Rectal smooth muscle tissue (tissue), 1 donor: Measurements from ENCODE around the gene SOX10.

ENCODE experiments used
- H3K27ac ChIP-seq: one replicate; pipeline ENCODE4 v1.7.0; 2013; ENCODE audit warnings: low read depth, low read length, inconsistent platforms
- H3K27me3 ChIP-seq: one replicate; pipeline ENCODE4 v1.7.0; 2013; ENCODE audit warnings: low read length; ENCODE audit not compliant: control insufficient read depth, insufficient read depth
- H3K36me3 ChIP-seq: one replicate; pipeline ENCODE4 v1.7.0; 2013; ENCODE audit warnings: low read length; ENCODE audit not compliant: control insufficient read depth, insufficient read depth
- H3K4me1 ChIP-seq: one replicate; pipeline ENCODE4 v1.7.0; 2013; ENCODE audit warnings: low read length; ENCODE audit not compliant: control insufficient read depth, insufficient read depth
- H3K4me3 ChIP-seq: one replicate; pipeline ENCODE4 v1.7.0; 2013; ENCODE audit warnings: low read length
- H3K9ac ChIP-seq: one replicate; pipeline ENCODE4 v1.7.0; 2013; ENCODE audit warnings: low read length

The SOX10 gene

GRCh38 chr22:38007330-38007902 lies 23.1 kb upstream of the SOX10 start:
- H3K27ac ChIP-seq = no peak overlapping the region
- H3K27me3 ChIP-seq = no peaks in the 10 kb centered on the region
- no peaks in the 10 kb centered on the region for H3K4me1 ChIP-seq
- no peaks in the 10 kb centered on the region for H3K36me3 ChIP-seq
- H3K9ac ChIP-seq = no peak overlapping the region
- H3K4me3 ChIP-seq = no peak overlapping the region

DNA sequence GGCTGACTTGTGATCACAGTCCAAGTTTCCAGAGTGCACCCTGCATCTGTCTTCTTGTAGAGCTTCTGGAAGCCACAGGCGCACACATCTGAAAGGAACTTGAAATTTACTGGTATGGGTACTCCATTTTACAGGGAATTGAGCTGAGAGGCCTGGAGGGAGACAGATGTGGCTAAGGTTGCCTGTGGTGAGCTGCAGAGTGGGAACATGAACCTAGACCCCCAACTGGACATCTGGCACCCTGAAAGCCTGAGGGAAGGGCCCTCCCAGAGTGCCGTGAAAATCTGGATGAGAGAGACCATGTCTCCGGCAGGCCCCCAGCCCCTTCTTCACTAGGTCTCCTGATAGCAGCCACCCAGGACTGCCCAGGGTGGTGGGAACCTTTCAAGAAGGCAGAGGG lies 22.6 kb upstream of the SOX10 start:
- Histone ChIP-seq H3K27me3 (no peaks in the 10 kb centered on the region), H3K9ac (no peak overlapping the region), H3K27ac (no peak overlapping the region), H3K36me3 (no peaks in the 10 kb centered on the region), H3K4me1 (no peaks in the 10 kb centered on the region), H3K4me3 (no peak overlapping the region)

DNA sequence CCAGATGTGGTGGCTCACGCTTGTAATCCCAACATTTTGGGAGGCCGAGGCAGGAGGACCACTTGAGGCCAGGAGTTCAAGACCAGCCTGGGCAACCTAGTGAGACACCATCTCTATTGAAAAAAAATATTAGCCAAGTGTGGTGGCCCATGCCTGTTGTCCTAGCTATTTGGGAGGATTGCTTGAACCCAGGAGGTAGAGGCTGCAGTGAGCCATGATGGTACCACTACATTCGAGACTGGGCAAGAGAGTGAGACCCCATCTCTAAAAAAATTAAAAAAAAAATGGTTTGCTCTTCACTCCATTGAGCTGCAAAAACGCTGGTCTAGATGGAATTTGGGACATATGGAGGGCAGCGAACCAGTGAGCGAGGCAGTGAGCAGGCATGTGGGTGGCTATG lies 21.6 kb upstream of the SOX10 start:
- no peaks in the 10 kb centered on the region for H3K4me1 ChIP-seq
- no peak overlapping the region for H3K9ac ChIP-seq
- H3K4me3 ChIP-seq = no peak overlapping the region
- no peaks in the 10 kb centered on the region for H3K27me3 ChIP-seq
- no peaks in the 10 kb centered on the region for H3K36me3 ChIP-seq
- H3K27ac ChIP-seq = no peak overlapping the region

- Histone ChIP-seq H3K36me3 (no peaks in the 10 kb centered on the region), H3K9ac (no peak overlapping the region), H3K27me3 (no peaks in the 10 kb centered on the region), H3K27ac (peak overlapping the region; percentile 56), H3K4me3 (no peak overlapping the region), H3K4me1 (no peaks in the 10 kb centered on the region)
These were observed 15.4 kb upstream of the SOX10 start for GRCh38 chr22:37999640-38000272.

GRCh38 chr22:37999236-37999635 lies 14.9 kb upstream of the SOX10 start:
- Histone ChIP-seq H3K9ac (no peak overlapping the region), H3K4me1 (no peaks in the 10 kb centered on the region), H3K36me3 (no peaks in the 10 kb centered on the region), H3K4me3 (no peak overlapping the region), H3K27me3 (no peaks in the 10 kb centered on the region), H3K27ac (peak overlapping the region; percentile 56)

DNA sequence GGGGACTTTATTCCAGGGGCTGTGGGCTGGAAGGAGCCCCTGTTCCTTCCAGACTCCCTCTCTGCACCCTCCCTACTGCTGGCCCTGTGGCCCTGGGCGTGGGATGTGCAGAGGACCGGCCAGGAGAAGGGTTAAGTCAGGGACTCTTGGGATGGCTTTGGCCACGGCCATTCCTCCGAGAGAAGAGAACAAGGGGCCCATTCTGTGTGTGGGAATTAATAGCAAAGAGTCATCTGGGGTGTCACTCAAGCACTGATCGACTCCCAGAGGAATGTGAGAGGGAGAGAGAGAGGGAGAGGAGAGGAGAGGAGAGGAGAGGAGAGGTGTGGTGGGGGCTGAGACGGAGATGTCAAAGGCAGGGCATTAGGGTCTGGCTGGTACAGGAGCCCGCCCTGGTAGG lies 14.2 kb upstream of the SOX10 start:
- Histone ChIP-seq H3K9ac (no peak overlapping the region), H3K36me3 (no peaks in the 10 kb centered on the region)

DNA sequence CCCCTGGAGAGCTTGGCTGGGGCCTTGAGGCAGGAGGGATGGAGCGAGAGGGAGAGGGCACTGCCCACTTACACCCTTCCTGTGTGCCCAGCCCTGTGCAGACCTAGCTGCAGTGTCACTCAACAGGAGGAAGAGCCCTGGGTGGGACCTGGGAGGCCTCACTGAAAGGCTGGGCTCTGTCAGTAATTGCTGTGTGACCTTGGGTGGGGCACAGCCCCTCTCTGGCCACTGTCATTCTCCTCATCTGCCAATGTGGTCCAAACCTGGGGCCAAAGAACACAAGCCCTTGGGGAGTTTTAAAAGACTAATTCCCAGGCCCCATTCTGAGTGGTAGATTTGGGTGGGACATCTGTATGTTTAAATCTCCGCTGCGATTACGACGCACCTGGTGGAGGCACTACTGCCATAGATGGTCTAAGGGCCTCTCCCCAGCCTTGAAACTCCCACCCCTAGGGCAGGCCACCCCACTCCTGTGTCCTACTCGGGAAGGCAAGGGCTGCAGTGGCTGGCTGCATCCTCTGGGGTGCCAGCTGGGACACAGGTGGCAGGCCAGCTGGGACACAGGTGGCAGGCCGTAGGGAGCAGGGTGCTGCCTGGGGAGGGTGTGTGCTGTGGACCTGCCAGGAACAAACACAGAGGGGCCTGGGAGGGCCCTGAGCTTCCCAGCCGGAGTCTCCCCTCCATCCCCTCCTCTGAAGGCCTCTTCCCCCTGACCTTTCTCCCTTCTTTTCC lies 12.3 kb upstream of the SOX10 start:
- no peaks in the 10 kb centered on the region for H3K36me3 ChIP-seq
- no peak overlapping the region for H3K4me3 ChIP-seq
- H3K4me1 ChIP-seq = no peaks in the 10 kb centered on the region
- H3K27me3 ChIP-seq = no peaks in the 10 kb centered on the region
- H3K27ac ChIP-seq = peak overlapping the region; percentile 10
- H3K9ac ChIP-seq = no peak overlapping the region

More for the DNA sequence above, 14.2 kb upstream of the SOX10 start:
- Histone ChIP-seq H3K4me1 (no peaks in the 10 kb centered on the region), H3K4me3 (no peak overlapping the region), H3K27ac (no peak overlapping the region), H3K27me3 (no peaks in the 10 kb centered on the region)

DNA sequence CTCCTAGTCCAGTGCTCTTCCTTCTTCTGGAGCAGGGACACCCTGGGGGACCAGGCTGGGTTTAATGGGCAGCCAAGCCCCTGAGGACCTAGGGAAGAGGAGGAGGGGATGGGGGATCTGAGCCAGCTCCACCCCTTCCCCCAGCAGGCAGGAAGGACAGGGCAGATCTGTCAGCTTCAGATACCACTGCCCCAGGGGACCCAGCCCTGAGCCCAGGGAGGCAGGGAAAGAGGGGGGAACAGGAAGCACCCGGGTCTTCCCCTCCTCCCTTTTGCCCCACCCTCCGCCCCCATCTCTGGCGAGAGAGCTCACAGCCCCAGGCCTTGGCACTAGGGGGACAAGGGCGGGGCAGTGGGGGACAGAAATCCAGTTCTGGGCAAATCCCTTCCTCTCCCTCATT lies 11.7 kb upstream of the SOX10 start:
- no peak overlapping the region for H3K9ac ChIP-seq
- no peaks in the 10 kb centered on the region for H3K4me1 ChIP-seq
- no peaks in the 10 kb centered on the region for H3K27me3 ChIP-seq
- H3K4me3 ChIP-seq = no peak overlapping the region
- no peaks in the 10 kb centered on the region for H3K36me3 ChIP-seq
- peak overlapping the region; percentile 10 for H3K27ac ChIP-seq

GRCh38 chr22:37995460-37995859 lies 11.1 kb upstream of the SOX10 start:
- Histone ChIP-seq H3K36me3 (no peaks in the 10 kb centered on the region), H3K4me1 (no peaks in the 10 kb centered on the region), H3K4me3 (no peak overlapping the region), H3K27ac (no peak overlapping the region), H3K9ac (no peak overlapping the region), H3K27me3 (no peaks in the 10 kb centered on the region)

- H3K36me3 ChIP-seq = no peaks in the 10 kb centered on the region
- H3K4me3 ChIP-seq = no peak overlapping the region
- H3K27ac ChIP-seq = no peak overlapping the region
- H3K4me1 ChIP-seq = no peaks in the 10 kb centered on the region
- no peaks in the 10 kb centered on the region for H3K27me3 ChIP-seq
- no peak overlapping the region for H3K9ac ChIP-seq
These were observed 10.6 kb upstream of the SOX10 start for GRCh38 chr22:37994982-37995381.

GRCh38 chr22:37994049-37994448 lies 9.7 kb upstream of the SOX10 start:
- Histone ChIP-seq H3K36me3 (no peaks in the 10 kb centered on the region), H3K9ac (no peak overlapping the region), H3K27ac (no peak overlapping the region), H3K4me3 (no peak overlapping the region), H3K4me1 (no peaks in the 10 kb centered on the region), H3K27me3 (no peaks in the 10 kb centered on the region)

DNA sequence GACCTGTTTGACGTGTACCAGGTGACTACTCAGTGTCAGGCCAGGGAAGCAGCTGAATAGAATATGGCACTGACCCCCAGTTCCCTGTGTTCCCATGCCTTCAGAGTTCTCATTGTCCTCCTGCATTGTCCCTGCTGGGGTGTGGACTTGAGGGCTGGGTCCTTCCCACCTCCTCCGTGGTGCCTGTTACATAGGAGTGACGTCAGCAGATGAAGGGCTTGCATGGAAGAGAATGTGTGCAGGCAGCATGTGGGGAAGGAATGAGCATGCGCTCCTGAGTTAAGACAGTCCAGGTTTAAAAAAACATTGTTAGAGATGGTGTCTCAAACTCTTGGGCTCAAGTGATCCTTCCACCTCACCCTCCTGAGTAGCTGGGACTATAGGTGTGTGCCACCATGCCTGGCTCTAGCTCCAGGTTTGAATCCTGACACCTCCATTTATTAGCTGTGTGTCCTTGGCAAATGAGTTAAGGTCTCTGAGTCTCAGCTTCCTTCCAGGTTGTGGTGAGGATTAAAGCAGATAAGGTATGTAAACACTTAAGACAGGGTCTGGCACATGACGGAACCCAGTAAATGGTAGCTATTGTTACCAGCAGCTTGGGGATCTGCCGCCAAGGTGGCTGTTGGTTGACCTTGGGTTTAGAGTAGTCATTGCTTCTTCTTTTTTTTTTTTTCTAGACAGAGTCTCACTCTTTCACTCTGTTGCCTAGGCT lies 7.5 kb upstream of the SOX10 start:
- Histone ChIP-seq H3K36me3 (peaks cover 3% of the 10 kb centered on the region), H3K4me1 (no peaks in the 10 kb centered on the region), H3K9ac (no peak overlapping the region), H3K27me3 (no peaks in the 10 kb centered on the region), H3K27ac (no peak overlapping the region), H3K4me3 (no peak overlapping the region)
